Stimulated activated CD8-positive, alpha-beta memory T cell treated with anti-CD3 and anti-CD28 coated beads, Interleukin-7, amount 100 ng/mL, for 24 hours (primary cell): Measurements from ENCODE around the gene CTXN2.

ENCODE experiments used
- DNase-seq: peaks from one replicate; pipeline ENCODE4 v3.0.0-alpha.2; 2020; ENCODE audit warnings: low read depth

Gene CTXN2

DNA sequence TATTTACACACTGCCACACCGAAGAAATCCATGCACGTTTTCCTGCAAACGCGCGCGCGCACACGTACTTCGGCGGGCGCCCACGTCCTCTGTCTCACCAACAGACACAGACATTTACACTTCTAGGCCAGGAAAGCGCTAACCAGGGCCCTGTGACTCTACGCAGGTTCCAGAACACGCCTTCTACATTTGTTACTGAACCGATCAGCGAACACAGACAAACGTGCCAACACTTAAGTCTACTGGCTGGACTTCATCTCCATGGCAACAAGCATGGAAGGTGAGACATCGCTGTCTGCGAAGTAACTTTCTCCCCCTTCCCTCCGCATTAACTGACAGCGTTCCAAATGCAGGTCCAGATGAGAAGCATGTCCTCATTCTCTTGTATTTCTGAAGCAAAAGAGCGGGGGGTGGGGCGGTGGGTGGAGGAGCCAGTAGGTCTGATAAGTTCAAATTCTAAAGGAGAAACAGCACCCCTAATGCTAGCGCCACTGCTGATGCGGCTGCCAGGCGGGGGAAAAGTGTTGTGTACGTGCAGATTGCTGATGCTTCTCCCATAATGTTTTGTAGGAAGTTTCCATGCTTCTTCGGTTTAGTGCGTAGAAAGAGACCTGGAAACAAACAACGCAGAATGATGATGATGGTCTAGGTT, at the start of gene CTXN2:
CTXN2 (plus strand) TSS at position 92 of the 652 bp plus-strand sequence. CDS start 9,636 bp downstream, outside the sequence.
- DNase-seq, result no peak

DNA sequence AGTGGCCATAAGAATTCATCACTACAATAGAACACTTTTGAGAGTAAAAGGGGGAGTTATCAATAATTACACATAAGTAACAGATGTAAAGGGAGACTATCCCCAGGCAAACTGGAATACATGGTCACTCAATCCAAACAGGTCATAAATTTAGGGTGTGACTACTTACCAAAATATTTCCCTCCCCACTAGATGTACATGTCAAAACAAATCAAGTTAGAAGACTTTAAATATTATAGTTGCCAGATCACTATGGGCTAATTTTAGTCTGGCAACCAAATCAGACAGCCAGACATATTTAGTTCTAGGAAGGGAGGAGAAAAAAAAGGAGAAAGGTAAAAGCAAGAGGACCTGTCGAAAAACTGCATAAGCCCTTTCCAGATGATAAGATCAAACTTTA, 47.6 kb upstream of the CTXN2 start:
- DNase-seq, result no peak

DNA sequence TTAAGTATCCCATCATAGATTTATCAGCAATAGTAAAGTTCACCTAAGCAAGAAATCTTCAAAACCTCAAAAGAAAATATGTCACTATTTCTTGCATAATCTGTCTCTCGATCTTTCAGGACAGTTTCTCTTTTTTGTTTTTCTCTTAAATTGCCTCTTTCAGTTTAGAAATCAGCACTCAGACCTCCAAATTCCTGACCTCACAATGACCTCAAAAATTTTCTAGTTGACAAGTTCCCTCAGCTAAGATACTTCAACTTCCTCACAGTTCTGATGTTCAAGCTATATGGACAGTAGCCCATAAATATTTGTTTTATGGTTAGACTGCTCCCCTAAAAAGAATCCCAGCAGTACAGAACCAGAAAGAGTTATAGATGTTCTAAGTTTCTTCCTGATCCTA, 46.6 kb upstream of the CTXN2 start:
- DNase-seq, result no peak

DNA sequence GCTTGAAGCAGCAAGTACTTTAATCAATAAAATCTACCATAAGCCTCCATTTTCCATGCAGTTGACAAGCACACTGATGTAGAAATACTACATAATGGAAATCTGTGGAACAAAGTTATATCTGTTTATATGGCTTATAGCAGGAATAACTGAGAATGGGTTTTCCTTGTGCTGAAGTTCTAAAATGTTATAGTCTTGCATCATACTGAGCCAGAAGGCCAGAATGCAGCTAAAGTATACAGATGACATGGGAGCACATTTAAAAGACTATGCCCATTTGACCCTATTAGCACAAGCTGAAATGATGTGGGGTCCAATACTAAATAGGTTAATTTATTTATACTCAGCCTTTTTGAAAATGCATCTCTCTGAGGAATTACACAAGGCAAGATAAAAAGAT, 45.5 kb upstream of the CTXN2 start:
- DNase-seq, result no peak

DNA sequence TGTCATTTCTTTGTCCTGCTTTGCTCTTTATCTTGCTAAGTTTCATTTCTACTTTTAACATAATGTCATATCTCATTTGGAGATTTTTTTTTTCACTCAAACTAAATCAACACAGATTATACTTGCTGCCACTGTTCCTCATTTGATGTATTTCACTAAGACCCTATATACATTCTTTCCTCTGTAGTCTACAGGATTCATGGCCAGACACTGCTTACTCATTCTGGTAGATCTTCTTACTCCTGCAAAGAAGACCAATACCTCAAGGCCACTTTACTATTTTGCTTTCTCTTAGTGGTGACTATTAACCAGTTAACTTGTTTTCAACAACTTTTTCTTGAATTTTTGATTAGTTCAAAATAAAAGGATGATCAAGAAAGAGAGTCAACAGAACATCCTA, 44.1 kb upstream of the CTXN2 start:
- no peak for DNase-seq

DNA sequence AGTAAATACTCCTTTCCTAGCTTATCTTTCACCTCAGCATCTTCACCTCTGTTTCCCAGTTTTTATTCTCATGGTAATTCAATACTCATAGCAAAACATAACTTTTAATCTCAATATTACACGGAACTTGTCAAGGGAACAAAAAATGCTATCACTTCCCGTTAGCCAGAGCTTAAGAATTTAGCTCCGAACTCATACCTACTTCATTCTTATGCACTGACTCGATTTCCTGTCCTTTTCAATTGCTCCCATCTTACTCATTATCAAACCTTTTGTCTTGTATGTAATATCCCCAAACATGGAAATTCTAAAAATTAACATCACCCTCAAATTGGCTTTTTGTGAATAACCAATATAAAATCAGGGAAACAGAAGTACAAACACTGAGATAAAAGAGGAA, 41.6 kb upstream of the CTXN2 start:
- DNase-seq, result no peak

DNA sequence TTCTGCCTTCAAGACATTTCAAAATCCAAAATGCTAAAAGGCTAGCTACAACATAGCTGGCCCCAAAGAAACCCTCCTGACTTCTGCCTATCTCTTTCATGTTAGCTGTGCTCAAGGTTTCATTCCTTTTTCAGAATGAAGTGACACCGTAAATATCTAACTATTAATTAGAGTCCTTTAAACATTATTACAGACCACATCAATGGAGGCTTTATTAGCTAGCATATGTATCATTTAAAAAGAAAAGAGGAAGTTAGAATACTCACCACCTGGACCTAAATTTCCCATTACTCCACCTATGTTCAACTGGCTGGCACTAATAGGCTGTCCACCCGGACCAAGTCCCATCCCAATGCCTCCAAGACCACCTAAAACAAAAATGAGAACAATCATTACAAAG, 37.9 kb upstream of the CTXN2 start:
- DNase-seq, result no peak

DNA sequence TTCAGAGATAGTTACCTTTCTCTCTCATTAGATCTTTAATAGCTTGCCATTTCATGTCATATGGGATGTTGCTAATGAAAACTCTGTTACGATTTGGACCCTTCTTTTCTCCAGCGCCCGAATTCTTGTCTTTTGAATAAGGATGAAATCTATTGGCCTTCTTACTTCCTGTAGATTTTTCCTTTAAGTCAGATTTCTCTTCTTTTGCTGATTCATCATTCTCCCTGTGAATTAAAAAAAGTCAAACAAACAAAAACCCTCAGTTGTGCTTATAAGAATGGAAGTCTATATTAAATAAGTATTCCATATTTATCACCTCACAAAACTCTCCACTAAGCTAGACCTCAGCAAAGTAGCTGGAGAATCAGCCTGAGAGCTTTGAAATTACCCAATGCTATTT, 22.8 kb upstream of the CTXN2 start:
- no peak for DNase-seq

DNA sequence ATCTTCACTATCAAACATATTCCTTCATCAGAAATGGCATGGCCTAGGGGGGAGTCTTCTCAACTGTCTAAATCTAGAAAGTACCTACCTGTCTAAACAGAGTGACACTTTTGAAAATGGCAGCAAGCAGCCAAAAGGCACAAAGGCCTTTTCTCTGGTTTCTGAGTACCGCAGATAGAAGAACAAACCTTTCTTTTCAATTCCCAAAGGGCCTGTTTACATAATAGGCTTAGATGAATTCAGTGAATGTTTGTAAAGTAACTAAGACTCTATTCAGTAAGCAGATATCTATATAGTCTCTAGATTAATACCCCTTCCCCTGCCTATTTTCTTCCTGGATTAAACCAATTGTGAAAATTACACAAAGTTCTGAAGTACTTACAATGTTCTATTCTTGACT, 20.5 kb upstream of the CTXN2 start:
- no peak for DNase-seq

DNA sequence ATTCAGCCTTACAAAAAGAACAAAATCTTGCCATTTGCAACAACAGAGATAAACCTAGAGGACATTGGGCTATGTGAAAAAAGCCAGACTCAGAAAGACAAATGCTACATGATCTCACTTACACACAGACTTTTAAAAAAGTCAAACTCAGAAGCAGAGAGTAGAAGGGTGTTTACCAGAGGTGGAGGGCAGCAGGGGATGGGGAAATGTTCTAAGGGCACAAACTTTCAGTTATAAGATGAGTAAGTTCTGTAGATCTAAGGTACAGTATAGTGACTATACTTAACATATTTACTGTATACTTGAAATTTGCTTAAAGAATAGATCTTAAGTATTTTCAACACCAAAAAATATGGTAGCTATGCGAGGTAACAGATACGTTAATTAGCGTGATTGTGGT, 16.3 kb upstream of the CTXN2 start:
- no peak for DNase-seq

DNA sequence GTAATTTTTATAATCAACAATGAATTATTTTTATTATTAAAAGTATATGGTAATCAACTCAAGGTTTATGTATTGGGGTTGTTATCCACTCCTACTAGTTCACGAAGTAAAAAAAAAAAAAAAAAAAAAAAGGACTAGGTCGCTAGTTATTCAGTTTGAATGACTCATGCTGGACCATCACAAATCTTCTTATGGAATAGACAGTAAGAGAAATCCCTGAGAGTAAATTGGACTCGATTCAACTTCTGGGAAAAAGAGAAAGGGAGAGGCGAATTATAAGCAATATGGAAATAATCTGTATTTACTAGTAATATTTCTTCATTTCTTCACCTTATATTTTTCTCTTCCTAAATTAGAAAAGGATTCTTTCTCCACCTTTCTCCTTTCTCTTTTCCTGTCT, 15.4 kb upstream of the CTXN2 start:
- DNase-seq, result no peak

DNA sequence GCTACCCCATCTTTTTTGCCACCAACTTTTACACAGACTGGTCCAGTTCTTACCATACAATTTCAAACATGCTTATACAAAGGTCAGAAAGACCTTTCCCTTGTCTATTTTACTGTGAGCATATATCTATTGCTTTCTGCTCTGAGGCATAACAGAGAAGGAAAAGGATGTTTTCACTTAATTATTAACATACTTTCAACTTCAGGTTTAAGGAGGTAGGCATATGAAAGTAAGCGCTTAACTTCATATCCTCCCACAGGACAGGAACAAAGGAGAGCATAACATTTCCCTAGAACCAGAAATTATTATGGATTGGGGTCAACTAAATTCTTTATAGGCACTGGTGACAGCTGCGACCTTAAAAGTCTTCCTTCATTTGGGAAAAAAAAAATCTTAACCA, 14.5 kb upstream of the CTXN2 start:
- no peak for DNase-seq

DNA sequence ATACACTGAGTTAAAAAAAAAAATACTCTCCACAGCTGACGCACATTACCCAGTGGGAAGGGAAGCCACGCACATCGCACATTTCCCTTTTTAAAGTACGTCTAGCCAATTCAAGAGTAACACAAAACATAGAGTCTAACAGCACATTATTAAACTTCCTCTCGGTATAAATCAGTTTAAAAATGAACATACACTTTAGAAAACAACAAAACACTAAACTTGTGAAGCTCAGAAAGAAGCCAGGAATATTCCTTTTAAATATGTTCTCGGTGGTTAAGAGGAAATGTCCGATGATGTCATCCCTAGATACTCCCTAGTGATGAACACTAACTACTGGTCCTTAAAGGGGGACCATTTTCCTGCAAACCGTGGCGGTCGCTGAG, 14.1 kb upstream of the CTXN2 start:
- no peak for DNase-seq

DNA sequence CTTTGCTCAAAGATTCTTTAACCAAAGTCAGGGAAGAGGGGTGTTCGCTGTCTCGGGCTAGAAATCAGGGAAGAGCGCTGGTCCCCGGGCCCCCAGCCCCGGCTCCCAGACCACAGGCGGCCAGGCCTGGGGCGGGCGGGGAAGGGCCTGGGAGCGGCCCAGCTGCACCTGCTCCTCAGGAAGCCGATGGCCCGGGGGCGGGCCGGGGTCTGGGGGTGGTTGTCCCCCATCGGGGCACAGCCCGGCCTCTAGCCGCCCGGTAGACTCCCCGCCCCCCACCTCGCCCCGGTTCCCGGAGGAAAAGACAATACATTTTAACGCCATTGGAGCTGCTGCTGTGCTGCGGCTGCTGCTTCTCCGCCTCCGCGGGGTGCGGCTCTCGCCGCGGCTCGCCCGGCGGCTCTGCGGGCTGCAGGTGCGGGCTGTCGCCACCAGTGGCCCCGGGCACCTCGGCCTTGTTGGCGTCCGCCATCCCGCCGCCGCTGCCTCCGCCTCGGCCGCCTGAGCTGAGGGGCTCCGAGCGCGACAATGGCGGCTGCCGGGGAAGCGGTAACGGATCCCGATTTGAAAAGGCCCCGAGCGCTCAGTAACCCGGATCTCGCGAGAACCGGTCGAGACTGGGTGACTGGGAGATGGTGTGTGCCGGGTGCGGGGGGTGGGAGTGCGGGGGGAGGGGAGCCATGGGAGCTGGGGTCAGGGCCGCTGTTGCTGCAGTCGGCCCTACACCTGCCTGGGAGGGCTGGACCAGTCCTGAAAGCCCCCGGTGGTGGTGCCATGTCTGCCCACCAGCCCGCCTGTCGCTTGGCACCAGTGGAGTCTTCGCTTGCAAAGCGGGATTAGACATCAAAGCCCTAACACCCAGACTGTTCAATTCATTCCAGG, 13.5 kb upstream of the CTXN2 start, which contains the start of gene MYEF2:
MYEF2 (minus strand) TSS at position 530 of the 882 bp plus-strand sequence; CDS start at position 472, 58 bp downstream.
- peak; percentile 26 for DNase-seq

DNA sequence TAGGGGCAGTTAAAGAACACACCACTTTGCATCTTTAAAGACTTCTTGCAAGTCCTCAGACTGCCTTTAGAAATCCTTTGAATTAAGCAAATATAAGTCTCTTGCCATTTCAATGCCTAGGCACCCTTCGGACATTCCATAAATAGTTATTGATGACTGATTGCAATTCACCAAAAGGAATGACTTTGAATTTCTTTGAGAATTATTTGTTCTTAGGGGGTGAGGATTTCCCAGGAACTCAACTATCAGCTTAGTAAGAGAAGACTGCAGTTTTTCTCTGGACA, 12.9 kb upstream of the CTXN2 start:
- no peak for DNase-seq

DNA sequence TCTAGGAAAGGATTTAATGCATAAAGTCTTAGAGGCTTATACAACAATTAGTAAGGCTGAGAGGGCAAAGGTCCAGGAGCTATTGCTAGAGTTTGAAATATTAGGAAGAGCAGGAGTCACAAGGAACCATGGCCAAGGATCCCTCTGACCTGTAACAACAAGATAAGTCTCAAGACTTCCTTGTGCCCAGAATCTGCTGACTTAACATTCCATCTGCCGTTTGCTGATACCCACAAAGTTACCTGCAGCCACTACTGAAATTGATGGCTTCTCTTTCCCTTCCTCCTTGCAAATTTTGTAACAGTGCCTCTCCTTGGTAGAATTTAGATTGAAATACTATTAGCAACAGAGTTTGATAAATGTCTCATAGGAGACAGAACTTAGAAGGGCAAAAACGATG, 8.7 kb upstream of the CTXN2 start:
- no peak for DNase-seq

DNA sequence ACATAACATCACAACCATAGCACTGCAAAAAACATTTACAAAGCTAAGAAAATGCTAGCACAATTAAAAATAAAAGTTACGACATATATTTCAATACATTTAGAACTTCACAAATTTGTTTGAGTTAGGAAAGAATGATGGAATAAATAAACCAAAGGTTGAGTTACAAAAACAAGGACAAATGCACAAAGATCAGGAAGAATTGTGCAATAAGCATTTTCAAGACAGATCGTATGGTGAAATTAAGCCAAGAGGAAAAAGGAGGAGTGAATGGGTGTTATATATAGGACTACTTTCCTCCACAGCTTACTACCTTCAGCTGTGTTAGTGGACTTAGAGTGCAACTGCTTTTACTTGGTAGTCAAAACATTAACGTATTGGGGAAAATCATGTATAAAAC, 5.9 kb upstream of the CTXN2 start:
- DNase-seq, result no peak

DNA sequence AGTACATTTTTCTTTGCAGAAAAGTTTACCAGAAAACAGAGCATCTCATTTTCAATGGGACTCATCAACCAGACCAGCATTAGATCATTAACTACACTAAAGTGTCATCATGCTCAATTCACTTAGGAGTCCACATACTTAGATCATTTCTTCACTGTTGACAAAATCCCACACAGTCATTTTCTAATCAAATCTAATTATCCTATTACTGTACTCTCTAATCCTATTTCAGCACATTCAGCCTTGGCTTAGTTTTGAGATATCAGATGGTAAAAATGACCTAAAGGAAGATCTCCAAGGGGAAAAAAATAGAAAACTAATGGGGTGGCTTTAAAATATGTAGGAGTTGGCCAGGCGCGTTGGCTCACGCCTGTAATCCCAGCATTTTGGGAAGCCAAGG, 5.2 kb upstream of the CTXN2 start:
- DNase-seq, result no peak

DNA sequence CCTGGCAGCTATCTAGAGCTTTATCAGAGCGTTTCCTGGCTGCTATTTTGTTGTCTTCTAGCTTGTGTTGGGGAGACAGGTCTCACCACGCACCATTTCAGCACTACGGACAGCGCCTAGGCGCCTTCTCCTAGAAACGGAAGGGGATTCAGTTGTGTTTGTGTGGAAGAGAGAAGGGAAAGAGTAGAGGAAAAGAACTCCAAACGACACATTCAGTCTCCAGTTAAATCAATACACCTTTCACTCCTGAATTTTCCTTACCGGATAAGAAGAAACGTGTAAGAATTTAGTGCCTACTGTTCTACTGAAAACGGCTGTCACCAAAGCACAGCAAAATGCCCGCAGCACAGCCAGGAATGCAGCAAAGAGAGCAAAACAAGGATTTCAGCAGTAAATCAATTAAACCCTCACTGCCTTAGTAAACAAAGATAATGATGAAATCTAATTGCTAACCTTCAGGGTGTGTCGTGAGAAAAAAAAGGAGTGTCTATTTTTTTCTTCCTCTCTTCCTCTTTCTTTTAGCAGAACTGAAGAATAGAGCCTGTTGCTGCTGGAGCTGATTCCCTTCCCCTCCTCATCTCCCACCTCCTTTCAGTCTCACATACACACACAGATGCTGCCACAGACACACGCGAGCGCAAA, 412 bp upstream of the CTXN2 start:
- DNase-seq, result peak; percentile 5

DNA sequence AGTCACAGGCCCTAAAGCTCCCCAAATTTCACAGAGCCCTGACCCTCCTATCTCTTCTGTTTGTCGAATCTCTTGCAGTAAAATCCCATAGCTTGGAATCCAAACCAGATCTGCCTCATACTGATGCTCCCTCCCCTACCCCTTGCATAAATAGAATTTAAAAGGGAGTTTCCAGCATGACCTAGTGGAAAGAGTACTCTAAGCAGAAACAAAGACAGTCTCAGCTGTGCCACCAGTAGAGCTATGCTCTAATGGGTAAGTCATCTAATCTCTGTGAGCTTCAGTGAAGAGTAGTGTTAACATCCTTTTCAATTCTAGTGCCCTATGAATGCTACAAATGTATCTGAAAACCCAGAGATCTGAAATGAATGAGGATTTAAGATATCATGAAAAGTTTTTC, 10.6 kb downstream of the CTXN2 start:
- DNase-seq, result no peak

DNA sequence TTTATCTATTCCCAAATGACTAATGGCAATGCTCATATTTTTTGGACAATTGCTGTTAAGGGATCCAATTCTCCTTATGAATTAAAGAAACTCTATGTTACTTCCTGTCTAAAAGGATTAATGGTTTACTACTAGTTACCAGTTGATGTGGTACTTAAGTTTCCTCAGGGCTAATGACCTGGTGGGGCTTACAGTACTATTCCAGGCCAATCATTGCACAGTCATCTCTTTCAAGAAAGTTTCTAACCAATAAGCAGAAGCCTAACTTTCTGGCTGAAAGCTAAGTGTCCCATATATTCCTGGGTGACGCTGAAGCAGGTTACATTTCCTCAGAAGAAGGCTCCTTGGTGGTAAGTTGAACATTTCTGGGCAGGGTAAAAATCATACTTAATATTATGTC, 14.5 kb downstream of the CTXN2 start, which contains the start of gene SLC12A1:
SLC12A1 (plus strand) TSS at position 322 of the 400 bp plus-strand sequence. CDS start 1,418 bp downstream, outside the sequence.
- no peak for DNase-seq

DNA sequence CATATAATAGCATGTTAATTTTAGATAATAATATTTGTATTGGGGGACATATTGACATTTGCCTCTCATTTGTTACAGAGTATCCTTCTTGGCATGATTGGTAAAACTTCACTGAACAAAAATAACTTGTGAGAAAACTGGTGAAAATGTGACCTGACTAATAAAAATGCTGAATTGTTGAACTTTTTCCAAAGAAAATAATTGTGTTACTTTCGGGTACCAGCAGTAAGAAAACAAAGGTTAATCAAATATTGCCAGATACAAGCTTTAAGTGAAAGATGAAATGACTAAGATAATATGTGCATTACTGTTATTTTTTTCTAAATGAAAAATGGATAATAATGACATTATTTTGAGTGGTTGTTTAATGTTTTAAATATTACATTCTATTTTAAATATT, 29.8 kb downstream of the CTXN2 start:
- no peak for DNase-seq

DNA sequence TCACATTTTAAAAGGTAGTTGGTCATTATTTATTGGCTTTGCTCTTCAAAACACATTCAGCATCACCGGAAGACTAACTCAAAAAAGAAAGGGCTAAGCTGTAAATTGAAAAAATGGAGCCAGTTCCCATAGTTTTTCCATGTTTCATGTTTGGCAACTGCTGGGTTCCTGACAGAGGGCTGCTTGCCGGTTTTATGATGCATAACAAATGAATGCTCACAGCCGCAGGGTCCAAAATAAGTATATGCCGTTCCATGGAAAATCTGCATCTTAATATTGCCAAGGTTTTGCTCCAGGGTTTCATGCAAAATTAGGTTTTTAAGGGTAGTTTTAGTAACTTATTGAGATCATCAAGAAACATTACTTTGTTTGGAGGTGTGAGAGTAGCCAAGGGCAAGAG, 30.4 kb downstream of the CTXN2 start:
- DNase-seq, result no peak
